GM19035 (cell line): ENCODE results near the gene NLGN4Y.
"Not testable (repeated sequence)": the region's sequence is repeated elsewhere in the genome, so short reads cannot be mapped to it uniquely, and the experiment has no call there.

Source experiments
- ATAC-seq: cut with Tn5 transposase; IDR thresholded peaks from one replicate; pipeline ENCODE4 v1.9.1; 2021; ENCODE audit not compliant: unreplicated experiment

The NLGN4Y gene

DNA sequence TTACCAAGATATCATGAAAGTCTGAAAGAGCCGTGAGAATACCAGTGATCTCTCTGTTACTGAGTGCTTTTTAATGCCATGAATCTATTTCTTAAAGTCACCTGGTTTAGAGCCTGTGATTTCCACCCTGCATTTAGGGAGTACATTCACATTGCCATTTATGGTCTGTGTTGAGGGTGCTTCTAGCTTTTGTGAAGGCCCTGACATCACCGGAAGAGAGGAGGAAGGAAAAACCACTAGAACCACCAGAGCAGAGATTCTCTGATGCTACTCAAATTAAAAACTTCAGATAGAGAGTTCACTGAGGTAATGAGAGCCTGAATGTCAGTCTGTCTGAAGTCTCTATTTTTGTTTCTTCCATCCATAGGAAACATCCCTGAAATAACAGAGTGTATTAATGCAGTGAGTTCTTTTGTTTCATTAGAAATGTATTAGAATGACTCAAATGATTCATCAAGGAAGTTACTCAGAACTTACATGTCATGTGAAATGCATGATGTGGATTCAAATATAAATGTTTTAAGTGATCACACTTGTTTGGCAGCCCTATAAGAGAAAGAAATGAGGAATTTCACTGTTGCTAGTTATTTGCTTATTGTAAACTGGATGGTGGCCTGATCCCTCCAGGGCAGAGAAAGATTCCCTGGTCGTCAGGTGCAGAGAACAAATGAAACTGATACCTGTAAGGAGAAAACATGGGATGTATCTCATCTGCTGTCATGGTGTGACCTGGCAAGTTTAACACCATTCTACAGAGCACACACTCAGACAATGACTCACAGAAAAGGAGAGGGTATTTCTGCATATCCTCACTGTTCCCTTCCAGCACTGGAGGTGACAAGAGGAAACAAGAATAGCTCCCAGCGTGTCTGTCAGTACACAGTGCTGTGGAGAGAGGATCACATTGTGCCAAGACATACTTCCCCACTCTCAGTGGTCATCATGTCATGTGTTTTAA is 310.1 kb downstream of the NLGN4Y start:
- peak; percentile 78 for ATAC-seq

DNA sequence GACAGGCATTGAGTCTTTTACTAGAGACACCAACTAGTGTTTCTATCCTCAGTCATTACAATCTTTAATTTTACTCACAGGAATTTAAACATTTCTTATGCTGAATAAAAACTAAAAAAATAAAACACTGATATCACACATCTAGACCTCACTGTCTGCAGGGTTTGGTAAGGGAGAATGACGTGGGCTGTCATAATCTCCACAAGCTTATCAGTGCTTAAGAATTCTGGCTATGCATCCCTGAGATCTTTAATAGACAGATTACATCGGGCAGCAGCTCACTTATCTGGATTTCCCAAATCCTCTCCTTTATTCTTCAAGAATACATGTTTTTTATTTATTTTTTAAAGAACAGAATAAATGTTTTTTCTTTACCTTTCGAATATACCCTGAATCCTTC is 313.1 kb downstream of the NLGN4Y start:
- ATAC-seq, result no peak

DNA sequence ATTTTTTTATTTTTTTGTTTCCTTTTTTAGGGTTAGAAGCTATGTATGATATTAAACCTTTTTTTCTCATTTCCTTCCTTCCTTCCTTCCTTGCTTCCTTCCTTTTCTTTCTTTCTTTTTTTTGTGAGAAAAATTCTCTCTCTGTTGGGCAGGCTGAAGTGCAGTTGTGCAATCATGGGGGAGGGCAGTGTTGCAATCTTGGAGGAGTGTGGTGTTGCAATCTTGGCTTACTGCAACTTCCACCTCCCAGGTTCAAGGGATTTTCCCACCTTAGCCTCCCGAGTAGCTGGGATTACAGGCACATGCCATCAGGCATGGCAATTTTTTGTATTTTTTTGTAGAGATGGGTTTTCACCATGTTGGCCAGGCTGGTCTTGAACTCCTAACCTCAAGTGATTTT is 326.4 kb downstream of the NLGN4Y start:
- no peak for ATAC-seq

DNA sequence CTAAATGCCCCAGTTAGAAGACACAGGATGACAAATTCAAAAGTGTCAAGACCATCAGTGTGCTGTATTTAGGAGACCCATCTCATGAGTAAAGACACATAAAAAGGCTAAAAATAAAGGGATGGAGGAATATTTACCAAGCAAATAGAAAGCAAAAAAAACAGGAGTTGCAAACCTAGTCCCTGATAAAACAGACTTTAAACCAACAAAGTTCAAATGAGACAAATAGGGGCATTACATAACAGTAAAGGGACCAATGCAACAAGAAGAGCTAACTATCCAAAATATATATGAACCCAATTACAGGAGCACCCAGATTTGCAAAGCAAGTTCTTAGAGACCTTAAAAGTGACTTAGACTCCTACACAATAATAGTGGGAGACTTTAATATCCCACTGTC is 336.1 kb downstream of the NLGN4Y start:
- ATAC-seq, result no peak

DNA sequence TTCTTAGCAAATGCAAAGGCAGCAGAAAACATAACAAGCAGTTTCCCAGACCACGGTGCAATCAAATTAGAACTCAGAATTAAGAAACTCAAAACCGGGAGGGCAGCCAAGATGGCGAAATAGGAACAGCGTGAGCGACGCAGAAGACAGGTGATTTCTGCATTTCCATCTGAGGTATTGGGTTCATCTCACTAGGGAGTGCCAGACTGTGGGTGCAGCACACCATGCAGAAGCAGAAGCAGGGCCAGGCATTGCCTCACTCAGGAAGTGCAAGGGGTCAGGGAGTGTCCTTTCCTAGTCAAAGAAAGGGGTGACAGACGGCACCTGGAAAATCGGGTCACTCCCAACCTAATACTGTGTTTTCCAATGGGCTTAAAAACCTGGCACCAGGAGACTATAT is 336.7 kb downstream of the NLGN4Y start:
- not testable (repeated sequence) for ATAC-seq

DNA sequence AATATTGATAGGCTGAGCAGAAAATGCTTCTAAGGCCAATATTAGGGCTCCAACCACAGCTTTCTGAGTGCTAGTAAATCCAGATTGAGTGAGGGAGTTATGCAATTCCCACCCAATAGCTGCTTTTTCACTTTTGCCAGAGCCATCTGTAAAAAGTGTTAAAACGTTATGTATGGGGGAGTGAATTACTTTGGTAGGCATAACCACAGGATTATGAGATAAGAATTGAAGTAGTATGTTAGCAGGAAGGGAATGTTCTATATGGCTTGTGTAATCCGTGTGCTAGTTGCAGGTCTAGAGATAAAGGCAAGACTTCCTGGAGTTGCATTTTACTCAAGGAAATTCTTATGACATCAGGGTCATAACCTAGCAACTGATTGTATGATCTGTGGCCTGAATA is 347.6 kb downstream of the NLGN4Y start:
- no peak for ATAC-seq
